ENCODE data around the gene SAXO2.
"Not testable (repeated sequence)": the region's sequence is repeated elsewhere in the genome, so short reads cannot be mapped to it uniquely, and the experiment has no call there.

- not testable (repeated sequence) for TF ChIP-seq POLR2A (IDR thresholded peaks at IDR 0.05; ENCODE audit: low read depth, low read length); ELK1 (IDR thresholded peaks at IDR 0.05; ENCODE audit: borderline replicate concordance, low read depth, low read length); CTCF (conservative IDR thresholded peaks at IDR 0.05; ENCODE audit: low read depth, low read length); RFX5 (IDR thresholded peaks at IDR 0.05; ENCODE audit: low read depth, low read length)
- TF ChIP-seq, protein P1, sequence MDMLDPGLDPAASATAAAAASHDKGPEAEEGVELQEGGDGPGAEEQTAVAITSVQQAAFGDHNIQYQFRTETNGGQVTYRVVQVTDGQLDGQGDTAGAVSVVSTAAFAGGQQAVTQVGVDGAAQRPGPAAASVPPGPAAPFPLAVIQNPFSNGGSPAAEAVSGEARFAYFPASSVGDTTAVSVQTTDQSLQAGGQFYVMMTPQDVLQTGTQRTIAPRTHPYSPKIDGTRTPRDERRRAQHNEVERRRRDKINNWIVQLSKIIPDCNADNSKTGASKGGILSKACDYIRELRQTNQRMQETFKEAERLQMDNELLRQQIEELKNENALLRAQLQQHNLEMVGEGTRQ (IDR thresholded peaks at IDR 0.05; ENCODE audit: low read depth, low read length), result not testable (repeated sequence)
Observed at GRCh38 chr15:82329039-82329438, 66.4 kb downstream of the SAXO2 start.

Data from IMR-90 (cell line).